Pulmonary artery endothelial cell (primary cell): ENCODE data around the gene ULBP1. TPM values are rescaled to one million over a fixed set of nuclear protein-coding genes. Genes with fewer than 3 reads are reported as not detected.
"Not testable (repeated sequence)": the region's sequence is repeated elsewhere in the genome, so short reads cannot be mapped to it uniquely, and the experiment has no call there.

Source experiments
- DNase-seq: peaks from one replicate; pipeline ENCODE4 v3.0.0-alpha.2; 2011; ENCODE audit warnings: low read depth, low spot score
- total RNA-seq: library from RNA; depleted of rRNA; stranded (reverse); fragments of >200 nt; gene quantifications from 2 replicates; pipeline ENCODE4 v1.2.3, GENCODE V29; 2014

Gene ULBP1, protein sequence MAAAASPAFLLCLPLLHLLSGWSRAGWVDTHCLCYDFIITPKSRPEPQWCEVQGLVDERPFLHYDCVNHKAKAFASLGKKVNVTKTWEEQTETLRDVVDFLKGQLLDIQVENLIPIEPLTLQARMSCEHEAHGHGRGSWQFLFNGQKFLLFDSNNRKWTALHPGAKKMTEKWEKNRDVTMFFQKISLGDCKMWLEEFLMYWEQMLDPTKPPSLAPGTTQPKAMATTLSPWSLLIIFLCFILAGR
- 0.11 and 0.20 TPM in 2 replicates for total RNA-seq

- no peak for DNase-seq
These were observed at the start of gene ULBP1 for GRCh38 chr6:149963462-149964307. Gene ULBP1, plus strand, starts transcription at chr6:149963943. Its CDS starts 107 bp downstream, at chr6:149964050.

DNA sequence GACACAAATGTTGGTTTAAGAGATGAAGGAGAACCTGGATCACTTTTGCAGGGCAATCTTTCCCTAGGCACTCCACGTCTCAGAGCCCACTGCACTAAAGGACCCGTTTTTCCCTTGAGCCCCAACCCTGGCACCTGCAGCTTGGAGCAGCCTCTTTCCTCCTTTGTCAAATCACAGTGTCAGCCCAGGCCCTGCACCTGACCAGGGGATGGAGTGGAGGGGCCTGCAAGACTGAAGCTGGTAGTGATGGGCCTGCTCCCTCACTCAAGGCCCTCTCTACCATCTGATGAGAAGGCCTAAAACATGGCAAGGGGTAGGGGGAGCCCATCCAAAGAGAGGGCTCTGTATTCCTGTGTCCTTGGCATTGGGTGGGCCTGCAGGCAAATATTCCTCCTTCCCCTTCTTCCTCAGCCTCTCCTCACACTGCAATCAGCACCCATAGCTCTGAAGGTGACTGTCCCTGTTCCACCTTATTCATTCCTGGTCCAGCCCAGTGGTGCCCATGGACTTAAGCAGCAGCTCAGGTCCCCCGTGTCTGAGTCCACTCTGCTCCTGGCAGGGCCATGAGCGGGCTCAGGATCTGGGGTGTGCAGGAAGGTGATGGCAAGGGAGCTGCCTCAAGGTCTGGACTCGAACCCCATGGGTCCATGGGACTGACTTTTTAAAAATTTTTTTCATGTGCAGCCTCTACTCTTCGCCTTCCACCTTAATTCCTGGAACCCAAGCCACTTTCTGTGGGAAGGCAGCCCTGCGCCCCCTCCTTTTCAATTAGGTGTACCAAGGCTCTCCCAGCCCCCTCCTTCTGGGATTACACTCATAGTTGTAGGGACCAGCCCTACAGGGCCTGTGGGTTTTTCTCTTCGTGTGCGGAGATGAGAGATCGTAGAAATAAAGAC is 47.5 kb upstream of the ULBP1 start:
- no peak for DNase-seq

DNA sequence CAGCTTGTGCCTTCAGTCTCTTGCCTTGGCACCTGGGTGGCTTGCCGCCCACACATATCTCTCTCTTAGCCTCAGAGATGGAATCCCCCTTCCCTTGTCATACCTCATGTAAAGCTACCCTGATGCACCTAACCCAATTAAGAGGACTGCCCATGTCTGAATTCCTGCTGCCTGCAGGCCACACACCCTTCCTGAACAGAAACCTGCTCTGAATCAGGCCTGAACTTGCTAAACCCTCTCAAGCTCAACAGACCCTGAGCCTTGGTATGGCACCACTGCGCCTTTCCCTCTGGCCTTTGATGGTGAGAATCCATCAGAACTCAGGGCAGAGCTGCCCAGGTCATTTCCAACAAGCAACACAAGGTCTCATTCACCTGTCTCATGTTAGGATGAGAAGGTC is 46.1 kb upstream of the ULBP1 start:
- DNase-seq: no peak

DNA sequence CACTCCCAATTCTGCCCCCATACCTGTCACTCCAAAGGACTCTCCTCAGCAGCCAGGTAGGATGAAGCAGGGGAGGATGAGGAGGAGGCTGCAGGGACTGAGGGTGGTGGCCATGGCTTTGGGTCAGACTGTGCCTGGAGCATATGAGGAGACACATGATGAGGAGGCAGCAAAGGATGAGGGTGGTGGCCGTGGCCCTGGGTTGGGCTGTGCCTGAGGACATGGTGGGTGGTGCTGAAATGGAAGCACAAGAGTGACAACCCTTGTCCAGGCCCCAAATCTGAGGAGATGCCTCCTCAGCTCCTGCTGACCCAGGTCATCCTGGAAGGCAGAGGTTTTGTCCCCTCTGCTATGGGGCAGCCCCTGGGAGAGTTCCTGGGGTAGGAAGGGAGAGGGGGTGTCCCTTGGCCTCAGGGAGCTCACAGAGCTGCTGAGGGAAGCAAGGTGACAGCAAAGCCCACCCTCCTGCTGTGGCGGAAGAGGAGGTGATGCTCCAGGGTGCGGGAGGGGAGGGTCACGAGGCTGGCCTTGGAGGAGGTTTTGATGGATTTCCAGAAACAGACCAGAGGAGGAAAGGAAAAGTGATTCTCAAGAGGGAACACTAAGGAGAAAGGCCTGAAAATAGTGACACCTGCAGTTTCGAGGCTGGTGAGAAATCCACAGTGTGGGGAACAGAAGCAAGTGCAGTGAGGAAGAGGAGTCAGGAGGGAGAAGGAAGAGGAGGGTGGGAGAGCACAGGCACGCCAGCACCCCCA is 45.4 kb upstream of the ULBP1 start:
- no peak for DNase-seq

DNA sequence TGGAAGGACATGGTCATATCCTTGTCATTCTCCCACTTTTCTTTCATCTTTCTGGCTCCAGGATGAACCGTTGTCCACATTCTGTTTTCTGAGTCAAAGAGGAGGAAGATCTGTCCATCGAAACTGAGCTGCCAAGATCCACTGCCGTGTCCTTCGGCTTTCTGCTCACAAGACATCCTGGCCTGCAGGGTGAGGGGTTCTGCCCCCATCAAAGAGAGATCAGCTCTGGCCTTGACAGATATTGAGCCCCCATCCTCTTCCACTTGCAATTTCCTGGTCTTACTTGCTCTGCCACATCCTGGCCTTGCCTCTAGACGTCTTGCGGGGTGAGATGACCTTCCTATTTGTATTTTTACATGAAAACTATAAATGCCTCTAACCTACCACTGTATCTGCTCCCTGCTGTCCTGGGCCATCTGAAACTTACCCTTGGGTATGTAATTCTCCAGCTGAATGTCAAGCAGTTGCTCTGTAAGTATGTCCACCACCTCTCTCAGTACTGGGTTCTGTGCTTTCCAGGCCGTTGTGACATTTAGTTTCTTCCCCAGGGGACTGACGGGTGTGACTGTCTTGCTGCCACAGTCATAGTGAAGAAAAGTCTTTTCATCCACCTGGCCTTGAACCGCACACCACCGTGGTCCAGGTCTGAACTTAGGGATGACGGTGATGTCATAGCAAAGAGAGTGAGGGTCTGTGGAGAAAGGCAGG is 44.5 kb upstream of the ULBP1 start:
- not testable (repeated sequence) for DNase-seq

DNA sequence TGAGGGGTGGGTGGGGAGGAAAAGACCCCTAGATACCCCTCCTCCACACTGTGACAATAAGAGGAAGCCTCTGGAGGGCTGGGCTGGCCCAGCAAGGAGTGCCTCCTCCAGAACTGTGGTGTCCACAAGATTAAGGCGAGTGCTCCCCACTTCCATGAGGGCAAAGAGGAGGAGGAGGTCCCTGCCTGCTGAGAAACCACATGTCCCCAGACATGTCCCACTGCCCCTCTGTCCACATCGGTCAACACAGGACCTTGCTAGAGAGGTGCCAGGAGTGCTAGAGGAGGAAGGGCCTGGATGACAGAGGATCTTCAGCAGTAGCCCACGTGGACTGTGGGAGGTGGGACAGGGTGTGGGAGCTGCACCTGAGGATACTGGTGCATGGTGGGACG is 43.9 kb upstream of the ULBP1 start:
- no peak for DNase-seq

GRCh38 chr6:149921361-149921760 is 42.4 kb upstream of the ULBP1 start:
- no peak for DNase-seq

DNA sequence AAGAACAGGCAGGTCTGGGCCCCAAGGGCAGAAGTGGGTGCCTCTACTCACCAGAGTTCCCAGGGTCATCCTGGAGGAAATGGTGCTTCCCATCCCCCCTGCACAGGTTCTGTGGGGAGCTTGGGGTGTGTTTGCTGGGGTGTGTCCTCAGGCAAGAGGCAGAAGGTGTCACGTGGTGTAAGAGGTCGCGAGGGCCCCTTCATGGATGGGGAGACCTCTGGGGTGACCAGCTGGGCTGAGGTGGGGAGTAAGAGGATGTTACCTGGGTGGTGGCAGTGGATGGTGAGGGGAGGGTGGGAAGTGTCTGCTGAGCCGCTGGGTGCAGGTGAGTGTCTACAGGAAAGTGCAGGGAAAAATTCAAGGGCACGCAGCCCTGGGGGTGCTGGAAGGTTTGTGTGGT is 41.7 kb upstream of the ULBP1 start:
- DNase-seq: not testable (repeated sequence)

- DNase-seq: peak; percentile 84
These were observed 41.0 kb upstream of the ULBP1 start, which contains the start of gene RAET1G for GRCh38 chr6:149922642-149923326. Gene RAET1G, minus strand, starts transcription at chr6:149923121. Its CDS starts 111 bp downstream, at chr6:149923010.

DNA sequence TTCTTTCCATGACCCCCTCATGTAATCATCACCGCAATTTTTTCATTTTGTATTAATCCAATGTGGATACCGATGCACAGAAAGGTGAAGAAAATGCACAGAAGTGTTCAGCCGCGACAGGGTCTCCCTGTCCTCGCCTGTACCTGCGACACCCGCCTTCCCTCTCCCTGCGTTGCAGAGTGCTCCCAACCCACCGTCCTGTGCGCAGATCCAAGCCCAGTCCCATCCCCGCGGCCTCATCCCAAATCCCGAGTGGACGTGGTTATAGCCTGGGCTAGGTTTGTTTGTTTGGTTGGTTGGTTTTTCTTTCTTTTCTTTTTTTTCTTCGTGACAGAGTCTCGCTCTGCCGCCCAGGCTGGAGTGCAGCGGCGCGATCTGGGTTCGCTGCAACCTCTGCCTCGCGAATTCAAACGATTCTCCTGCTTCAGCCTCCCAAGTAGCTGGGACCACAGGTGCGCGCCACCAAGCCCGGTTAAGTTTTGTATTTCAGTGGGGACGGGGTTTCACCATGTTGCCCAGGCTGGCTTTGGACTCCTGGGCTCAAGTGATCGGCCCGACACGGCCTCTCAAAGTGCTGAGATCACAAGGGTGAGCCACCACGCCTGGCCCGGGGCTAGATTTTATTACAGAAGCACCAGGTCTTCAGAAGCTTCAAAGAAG is 40.3 kb upstream of the ULBP1 start:
- no peak for DNase-seq

GRCh38 chr6:149924206-149924932 is 39.4 kb upstream of the ULBP1 start:
- no peak for DNase-seq

DNA sequence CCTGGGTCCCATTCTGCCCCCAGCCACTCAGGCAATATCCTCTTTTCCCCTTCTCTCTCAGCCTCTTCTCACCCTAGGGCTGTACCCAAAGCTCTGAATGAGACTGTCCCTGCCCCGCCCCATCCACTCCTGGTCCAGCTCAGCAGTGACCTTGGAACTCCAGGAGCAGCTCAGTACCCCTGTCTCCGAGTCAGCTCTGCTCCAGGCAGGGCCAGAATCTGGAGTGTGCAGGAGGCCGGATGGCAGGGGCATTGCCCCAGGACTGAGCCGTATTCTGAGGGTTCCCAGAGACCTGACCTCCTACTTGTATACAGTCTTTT is 38.9 kb upstream of the ULBP1 start:
- no peak for DNase-seq

GRCh38 chr6:149925253-149925973 is 38.3 kb upstream of the ULBP1 start:
- DNase-seq: no peak

DNA sequence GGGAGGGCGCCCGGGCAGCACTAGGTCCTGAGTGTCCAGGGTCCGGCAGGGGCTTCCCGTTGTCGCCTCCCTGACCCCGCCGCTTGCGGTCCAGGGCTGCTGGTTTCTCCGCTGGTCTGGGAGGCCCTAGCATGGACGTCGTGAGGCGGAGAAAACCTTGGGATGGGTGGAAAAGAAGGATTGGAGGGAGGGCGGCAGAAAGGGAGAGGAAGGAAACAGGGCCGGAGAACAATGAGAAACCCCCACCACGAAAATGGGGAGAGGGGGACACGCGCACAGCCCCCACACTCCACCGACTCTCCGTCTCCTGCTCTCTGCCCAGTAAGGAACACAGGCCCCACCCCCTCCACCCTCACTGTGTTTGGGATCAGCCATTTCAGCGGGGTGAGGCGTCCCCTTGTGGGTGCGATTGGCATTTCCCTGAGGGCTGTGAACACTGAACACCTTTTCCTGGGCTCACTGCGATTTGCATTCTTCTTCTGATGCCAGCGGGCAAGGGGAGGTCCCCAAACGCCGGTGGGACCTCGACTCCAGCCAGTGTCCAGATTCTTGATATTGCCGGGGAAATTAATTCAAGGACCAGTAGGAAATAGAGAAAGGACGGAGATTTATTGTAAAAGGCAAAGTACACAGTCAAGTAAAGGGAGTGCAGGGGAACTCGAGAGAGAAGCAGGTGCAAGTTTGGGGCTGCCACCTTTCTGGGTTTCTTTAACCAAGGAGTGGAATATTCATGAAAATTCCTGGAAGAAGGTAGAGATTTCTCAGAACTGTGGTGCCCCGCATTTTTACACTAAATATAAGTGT is 37.6 kb upstream of the ULBP1 start:
- DNase-seq: peak; percentile 41

DNA sequence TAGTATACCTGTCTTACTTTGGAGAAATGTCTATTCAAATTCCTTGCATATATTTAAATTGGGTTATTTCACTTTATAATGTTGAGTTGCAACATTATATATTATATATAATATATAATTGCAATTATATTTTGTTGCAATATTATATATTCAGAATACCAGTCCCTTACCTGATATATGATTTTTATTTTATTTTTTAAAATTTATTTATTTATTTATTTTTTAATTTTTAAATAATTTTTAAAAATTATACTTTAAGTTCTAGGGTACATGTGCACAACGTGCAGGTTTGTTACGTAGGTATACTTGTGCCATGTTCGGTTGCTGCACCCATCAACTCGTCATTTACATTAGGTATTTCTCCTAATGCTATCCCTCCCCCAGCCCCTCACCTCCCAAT is 36.7 kb upstream of the ULBP1 start:
- not testable (repeated sequence) for DNase-seq

GRCh38 chr6:149929422-149929821 is 34.3 kb upstream of the ULBP1 start:
- no peak for DNase-seq

GRCh38 chr6:149931501-149931900 is 32.2 kb upstream of the ULBP1 start:
- no peak for DNase-seq
